ENCODE results near the gene DPEP1.
"Not testable (repeated sequence)": the region's sequence is repeated elsewhere in the genome, so short reads cannot be mapped to it uniquely, and the experiment has no call there.

The DPEP1 gene

DNA sequence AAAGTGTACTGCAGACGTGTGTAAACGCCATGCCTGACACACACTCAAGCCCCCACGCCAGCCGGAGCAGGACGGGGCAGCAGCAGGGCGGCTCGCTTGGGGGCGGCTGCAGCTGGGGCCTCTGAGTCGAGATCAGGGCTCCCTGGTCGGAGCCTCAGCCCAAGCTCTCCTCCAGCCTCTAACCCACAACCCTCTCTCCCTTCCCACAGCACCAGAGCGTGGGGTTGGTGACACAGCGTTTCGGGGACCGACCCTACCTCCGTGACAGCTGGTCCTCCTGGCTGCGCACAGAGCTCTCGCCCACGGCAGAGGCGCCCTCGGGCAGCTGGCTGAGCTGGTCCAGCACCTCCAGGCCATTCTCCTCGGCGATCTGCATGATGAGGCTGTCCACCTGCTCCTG, 32.8 kb downstream of the DPEP1 start:
- H3K36me3 ChIP-seq (ENCODE audit: insufficient read depth, low read length): peaks cover 51% of the 10 kb centered on the region
- no peak overlapping the region for H2AFZ ChIP-seq (ENCODE audit: low read depth, low read length)

DNA sequence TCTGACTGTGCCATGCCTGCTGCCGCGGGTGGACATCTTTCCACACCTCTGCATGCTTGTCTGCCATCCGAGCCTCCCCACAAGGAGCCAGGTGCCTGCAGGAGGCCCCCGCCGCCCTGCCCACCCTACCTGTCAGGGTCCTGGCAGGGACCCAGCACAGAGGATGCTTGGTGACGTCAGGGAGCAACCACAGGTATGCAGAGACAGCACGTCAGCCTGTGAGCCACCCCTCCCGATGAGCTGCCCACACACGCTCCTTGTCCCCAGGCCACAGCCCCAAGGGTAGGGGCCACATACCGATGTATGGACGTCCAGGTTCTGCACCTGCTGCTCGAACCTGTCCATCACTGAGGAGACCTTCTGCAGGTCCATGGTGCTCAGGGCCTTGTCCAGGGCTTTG, 33.5 kb downstream of the DPEP1 start:
- Histone ChIP-seq H3K27me3 (ENCODE audit: insufficient read depth, low read length) (no peaks in the 10 kb centered on the region), H3K9me3 (ENCODE audit: low read length) (no peaks in the 10 kb centered on the region), H3K36me3 (ENCODE audit: insufficient read depth, low read length) (peaks cover 58% of the 10 kb centered on the region), H3K4me3 (ENCODE audit: low read length) (no peak overlapping the region), H3K4me1 (ENCODE audit: insufficient read depth, low read length) (no peaks in the 10 kb centered on the region), H2AFZ (ENCODE audit: low read depth, low read length) (no peak overlapping the region)

More for the DNA sequence above, 32.8 kb downstream of the DPEP1 start:
- Histone ChIP-seq H3K4me3 (ENCODE audit: low read length) (no peak overlapping the region), H3K9me3 (ENCODE audit: low read length) (no peaks in the 10 kb centered on the region), H3K27me3 (ENCODE audit: insufficient read depth, low read length) (no peaks in the 10 kb centered on the region), H3K4me1 (ENCODE audit: insufficient read depth, low read length) (no peaks in the 10 kb centered on the region)

DNA sequence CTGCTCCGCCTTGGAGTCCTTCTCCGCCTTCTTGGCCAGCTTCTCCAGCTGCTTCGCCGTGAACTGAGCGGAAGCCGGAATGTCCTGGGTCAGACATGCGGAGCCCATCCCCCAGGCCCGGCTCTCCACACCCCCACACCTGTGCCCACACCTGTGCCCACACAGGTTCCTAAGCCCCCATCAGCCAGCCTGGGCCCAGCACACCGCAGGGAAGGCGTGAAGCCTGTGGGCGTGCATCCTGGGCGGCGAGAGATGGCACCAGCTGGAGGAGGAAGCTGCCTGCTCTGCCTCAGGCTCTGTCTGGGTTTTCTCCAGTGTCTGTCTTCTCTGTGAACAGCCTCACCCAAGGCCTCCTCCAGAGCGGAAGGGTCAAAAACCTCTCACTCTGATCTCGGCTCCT, 38.1 kb downstream of the DPEP1 start:
- Histone ChIP-seq H3K9me3 (ENCODE audit: low read length) (no peaks in the 10 kb centered on the region), H3K36me3 (ENCODE audit: insufficient read depth, low read length) (peaks cover 45% of the 10 kb centered on the region), H3K4me3 (ENCODE audit: low read length) (no peak overlapping the region), H3K4me1 (ENCODE audit: insufficient read depth, low read length) (peaks cover 4% of the 10 kb centered on the region), H3K27me3 (ENCODE audit: insufficient read depth, low read length) (no peaks in the 10 kb centered on the region), H2AFZ (ENCODE audit: low read depth, low read length) (no peak overlapping the region)

DNA sequence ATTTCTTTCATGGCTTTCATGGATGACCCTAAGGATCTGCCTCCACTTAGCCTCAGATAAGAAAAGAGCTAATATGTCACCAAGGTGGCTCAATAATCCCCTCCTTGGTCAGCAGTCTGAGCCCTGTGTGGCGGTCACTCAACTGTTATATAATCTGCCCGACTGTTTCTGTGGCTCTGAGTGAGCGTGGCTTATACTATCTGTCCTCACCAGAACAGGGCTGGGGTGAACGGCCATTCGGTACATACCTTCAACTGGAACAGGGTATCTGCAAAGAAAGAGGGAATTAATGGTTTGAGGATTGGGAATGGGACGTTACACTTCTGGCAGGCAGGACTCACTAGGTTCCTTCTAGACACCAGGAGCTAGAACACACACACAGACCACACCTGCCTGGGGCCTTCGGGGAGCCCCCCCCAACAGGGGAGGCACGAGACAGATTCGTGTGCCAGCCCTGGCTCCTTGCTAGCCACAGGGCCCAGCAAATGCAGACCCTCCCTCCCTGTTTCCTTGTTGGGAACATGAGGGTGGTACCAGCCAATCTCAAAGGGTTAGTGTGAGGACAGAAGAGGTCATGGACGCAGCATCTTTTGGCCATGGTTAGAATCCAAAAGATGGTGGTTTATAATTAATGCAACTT, 40.3 kb downstream of the DPEP1 start:
- H3K36me3 ChIP-seq (ENCODE audit: insufficient read depth, low read length): peaks cover 35% of the 10 kb centered on the region
- no peaks in the 10 kb centered on the region for H3K9me3 ChIP-seq (ENCODE audit: low read length)
- H3K4me3 ChIP-seq (ENCODE audit: low read length): no peak overlapping the region
- H3K4me1 ChIP-seq (ENCODE audit: insufficient read depth, low read length): peaks cover 8% of the 10 kb centered on the region
- H2AFZ ChIP-seq (ENCODE audit: low read depth, low read length): no peak overlapping the region
- no peaks in the 10 kb centered on the region for H3K27me3 ChIP-seq (ENCODE audit: insufficient read depth, low read length)

DNA sequence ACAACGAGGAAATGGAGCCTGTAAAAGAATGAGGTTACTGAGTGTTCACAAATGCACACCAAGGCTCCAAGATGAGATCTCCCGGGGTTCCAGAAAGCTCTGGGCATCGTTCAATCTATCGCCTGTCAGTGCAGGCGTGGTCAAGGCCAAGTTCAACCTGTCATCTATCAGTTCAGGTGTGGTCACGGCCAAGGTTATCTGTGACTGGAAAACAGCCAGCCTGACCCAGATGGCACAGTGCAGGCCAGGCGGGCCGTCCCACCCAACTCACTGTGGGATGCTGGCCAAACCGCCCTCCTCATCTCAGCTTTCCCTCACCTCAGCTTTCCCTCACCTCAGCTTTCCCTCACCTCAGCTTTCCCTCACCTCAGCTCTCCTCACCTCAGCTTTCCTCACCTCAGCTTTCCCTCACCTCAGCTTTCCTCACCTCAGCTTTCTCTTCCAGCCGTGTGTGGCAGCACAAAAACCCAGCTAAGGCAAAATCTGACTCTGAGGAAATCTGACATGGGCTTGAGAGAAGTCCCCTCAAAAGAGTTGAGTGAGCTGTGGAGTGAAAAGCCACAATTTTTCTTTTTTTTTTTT, 41.7 kb downstream of the DPEP1 start:
- no peaks in the 10 kb centered on the region for H3K27me3 ChIP-seq (ENCODE audit: insufficient read depth, low read length)
- no peak overlapping the region for H2AFZ ChIP-seq (ENCODE audit: low read depth, low read length)
- no peaks in the 10 kb centered on the region for H3K9me3 ChIP-seq (ENCODE audit: low read length)
- peaks cover 13% of the 10 kb centered on the region for H3K4me1 ChIP-seq (ENCODE audit: insufficient read depth, low read length)
- H3K4me3 ChIP-seq (ENCODE audit: low read length): no peak overlapping the region
- peaks cover 32% of the 10 kb centered on the region for H3K36me3 ChIP-seq (ENCODE audit: insufficient read depth, low read length)

DNA sequence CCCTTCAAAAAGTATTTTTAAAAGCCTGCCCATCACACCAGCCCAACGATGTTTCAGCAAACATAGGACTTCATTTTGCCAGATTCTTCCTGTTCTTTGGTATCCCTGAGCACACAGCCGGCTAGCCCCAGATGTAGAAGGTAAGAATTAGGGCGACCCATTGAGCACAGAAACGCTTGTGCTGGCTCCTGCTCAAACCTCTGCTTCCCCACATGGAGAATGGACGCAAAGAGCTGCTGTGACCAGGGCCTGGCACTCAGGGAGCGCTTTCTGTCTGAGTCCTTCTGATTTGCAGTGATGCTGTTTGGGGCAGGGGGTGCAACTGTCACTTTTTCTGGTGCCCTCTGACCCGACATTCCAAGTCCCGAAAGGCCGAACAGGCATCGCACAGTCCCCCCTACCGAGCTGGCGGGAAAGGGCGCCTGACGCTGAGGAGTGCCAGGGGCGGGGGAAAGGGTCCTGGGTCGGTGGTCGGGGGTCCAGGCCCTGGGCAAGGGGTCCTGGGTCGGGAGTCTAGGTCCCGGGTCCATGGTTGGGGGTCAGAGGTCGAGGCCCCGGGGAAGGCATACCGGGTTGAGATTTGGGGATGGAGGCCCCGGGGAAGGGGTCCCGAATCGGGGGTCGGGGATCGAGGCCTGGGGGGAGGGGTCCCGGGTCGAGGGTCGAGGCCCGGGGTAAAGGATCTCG, 43.1 kb downstream of the DPEP1 start:
- H2AFZ ChIP-seq (ENCODE audit: low read depth, low read length): no peak overlapping the region
- peaks cover 3% of the 10 kb centered on the region for H3K9me3 ChIP-seq (ENCODE audit: low read length)
- H3K36me3 ChIP-seq (ENCODE audit: insufficient read depth, low read length): peaks cover 38% of the 10 kb centered on the region
- H3K4me3 ChIP-seq (ENCODE audit: low read length): peak overlapping the region; percentile 92
- H3K4me1 ChIP-seq (ENCODE audit: insufficient read depth, low read length): peaks cover 13% of the 10 kb centered on the region
- H3K27me3 ChIP-seq (ENCODE audit: insufficient read depth, low read length): no peaks in the 10 kb centered on the region

DNA sequence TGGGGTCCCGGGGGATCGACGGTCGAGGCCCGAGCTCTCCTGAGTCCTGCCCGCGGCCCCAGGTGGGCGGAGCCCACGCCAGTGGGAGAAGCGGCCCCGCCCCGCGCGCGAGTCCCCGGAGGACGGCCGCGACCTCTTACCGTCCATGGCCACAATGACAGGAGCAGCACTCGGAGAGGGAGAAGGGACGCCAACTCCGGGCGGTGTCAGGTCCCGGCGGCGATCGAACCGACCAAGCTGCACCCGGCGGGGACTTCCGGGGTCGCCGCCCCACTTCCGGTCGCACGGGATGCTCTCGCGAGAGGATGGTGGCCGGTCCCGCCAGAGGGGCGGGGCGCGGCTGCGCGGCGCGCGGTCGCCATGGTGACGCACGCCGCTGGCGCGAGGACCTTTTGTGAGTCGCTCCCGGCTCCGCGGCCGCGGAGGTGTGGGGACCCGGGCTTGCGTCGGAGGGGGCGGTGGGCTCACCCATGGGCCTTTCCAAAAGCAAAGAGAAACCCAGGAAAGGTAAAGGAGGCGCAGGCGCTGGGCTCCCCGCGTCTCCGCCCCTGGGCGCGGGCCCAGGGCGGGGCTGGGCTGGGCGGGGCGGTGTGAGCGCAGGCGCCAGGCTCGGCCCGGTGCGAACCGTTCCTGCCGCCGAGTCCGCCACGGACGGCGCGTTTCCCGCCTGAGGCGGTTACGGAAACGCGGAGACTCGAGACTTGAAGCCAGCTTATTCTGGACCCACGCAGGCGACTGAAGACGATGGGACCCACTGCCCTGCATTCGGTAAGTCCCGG, 44.2 kb downstream of the DPEP1 start, which contains the start of the genes CHMP1A and SPATA33:
CHMP1A (minus strand) TSS at position 267 of the 779 bp plus-strand sequence; CDS start at position 147, 120 bp downstream.
SPATA33 (plus strand) TSS at position 395 of the 779 bp plus-strand sequence; CDS start at position 471, 76 bp downstream.
- Histone ChIP-seq H3K9me3 (ENCODE audit: low read length) (peaks cover 3% of the 10 kb centered on the region), H2AFZ (ENCODE audit: low read depth, low read length) (peak within 1 kb of the TSS; percentile 77), H3K36me3 (ENCODE audit: insufficient read depth, low read length) (peaks cover 40% of the 10 kb centered on the region), H3K4me3 (ENCODE audit: low read length) (peak within 1 kb of the TSS; percentile 92), H3K27me3 (ENCODE audit: insufficient read depth, low read length) (no peaks in the 10 kb centered on the region), H3K4me1 (ENCODE audit: insufficient read depth, low read length) (peaks cover 13% of the 10 kb centered on the region)

DNA sequence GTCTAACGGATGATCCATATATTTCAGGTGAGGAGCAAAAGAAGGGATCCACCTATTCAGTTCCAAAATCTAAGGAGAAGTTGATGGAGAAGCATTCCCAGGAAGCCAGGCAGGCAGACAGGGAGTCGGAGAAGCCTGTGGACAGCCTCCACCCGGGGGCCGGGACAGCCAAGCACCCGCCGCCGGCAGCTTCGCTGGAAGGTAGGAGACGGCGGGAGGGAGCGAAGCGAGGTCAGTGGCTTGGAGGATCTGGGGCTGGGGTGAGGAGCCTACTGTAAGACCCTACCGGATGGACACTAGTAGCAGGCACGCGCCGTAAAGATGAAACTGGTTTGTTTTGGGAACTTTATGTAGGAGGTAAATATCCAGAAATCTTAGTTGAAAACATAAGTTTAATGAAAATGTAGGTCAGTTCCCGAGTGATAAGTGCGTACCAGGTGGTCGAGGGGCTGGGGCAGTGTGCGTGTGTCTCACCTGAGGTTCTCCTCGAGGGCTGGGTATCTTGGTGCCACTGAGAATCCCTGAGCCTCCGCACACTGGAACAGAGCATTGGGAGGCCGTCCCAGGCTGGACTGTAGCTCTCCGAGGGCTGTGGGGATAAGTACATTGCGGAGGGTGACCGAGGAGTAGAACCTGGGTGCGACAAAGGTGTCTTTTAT, 44.9 kb downstream of the DPEP1 start:
- peak overlapping the region; percentile 77 for H2AFZ ChIP-seq (ENCODE audit: low read depth, low read length)
- H3K4me1 ChIP-seq (ENCODE audit: insufficient read depth, low read length): peaks cover 13% of the 10 kb centered on the region
- peaks cover 3% of the 10 kb centered on the region for H3K9me3 ChIP-seq (ENCODE audit: low read length)
- H3K27me3 ChIP-seq (ENCODE audit: insufficient read depth, low read length): no peaks in the 10 kb centered on the region
- H3K36me3 ChIP-seq (ENCODE audit: insufficient read depth, low read length): peaks cover 43% of the 10 kb centered on the region
- peak overlapping the region; percentile 92 for H3K4me3 ChIP-seq (ENCODE audit: low read length)

DNA sequence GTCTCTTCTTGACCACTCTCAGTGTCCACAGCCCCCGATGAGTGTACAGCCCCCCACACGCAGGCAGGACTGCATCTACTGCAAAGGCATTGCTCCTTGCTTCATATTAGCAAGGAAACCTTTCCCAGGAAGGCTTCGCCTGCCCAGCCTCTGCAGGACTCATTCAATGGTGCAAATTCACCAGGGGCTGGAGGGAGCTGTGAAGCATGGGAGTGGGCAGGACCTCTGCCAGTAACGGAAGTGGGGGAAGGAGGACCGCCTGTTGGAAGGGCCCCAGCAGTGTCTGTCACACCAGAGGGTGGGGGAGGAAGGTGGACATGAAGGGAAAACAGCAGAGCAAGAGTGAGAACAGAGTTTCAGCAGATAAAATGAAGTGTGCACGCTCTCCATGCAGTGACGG, 46.7 kb downstream of the DPEP1 start:
- peaks cover 49% of the 10 kb centered on the region for H3K36me3 ChIP-seq (ENCODE audit: insufficient read depth, low read length)
- no peak overlapping the region for H2AFZ ChIP-seq (ENCODE audit: low read depth, low read length)
- no peak overlapping the region for H3K4me3 ChIP-seq (ENCODE audit: low read length)
- no peaks in the 10 kb centered on the region for H3K27me3 ChIP-seq (ENCODE audit: insufficient read depth, low read length)
- peaks cover 13% of the 10 kb centered on the region for H3K4me1 ChIP-seq (ENCODE audit: insufficient read depth, low read length)
- peaks cover 11% of the 10 kb centered on the region for H3K9me3 ChIP-seq (ENCODE audit: low read length)

DNA sequence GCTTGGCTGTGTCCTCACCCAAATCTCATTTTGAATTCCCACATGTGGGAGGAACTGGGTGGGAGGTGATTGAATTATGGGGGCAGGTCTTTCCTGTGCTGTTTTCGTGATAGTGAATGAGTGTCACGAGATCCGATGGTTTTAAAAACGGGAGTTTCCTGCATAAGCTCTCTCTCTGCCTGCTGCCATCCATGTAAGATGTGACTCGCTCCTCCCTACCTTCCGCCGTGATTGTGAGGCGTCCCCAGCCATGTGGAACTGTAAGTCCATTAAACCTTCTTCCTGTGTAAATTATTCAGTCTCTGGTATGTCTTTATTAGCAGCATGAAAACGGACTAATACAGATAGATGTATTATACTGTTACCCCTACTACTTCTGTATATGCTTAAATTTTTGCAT, 47.8 kb downstream of the DPEP1 start:
- Histone ChIP-seq H3K36me3 (ENCODE audit: insufficient read depth, low read length) (peaks cover 48% of the 10 kb centered on the region), H3K27me3 (ENCODE audit: insufficient read depth, low read length) (no peaks in the 10 kb centered on the region), H2AFZ (ENCODE audit: low read depth, low read length) (no peak overlapping the region), H3K4me1 (ENCODE audit: insufficient read depth, low read length) (peaks cover 13% of the 10 kb centered on the region), H3K4me3 (ENCODE audit: low read length) (no peak overlapping the region), H3K9me3 (ENCODE audit: low read length) (peaks cover 11% of the 10 kb centered on the region)

DNA sequence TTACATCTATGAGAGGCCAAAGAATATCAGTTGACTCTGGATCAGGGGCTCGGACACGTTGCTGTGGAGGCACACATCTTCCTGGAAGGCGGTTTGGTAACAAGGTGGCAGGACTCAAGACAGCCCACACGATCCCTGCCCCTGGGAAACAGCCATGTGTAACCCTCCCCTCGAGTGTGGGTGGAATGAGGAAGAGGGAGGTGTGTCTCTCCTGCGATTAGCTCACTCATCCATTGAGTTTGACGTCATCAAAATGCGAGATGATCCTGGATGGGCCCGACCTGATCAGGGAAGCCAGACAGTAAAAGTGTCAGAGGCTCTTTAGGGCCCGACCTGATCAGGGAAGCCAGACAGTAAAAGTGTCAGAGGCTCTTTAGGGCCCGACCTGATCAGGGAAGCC, 50.8 kb downstream of the DPEP1 start:
- H3K9me3 ChIP-seq (ENCODE audit: low read length): peaks cover 13% of the 10 kb centered on the region
- peaks cover 49% of the 10 kb centered on the region for H3K36me3 ChIP-seq (ENCODE audit: insufficient read depth, low read length)
- not testable (repeated sequence) for H2AFZ ChIP-seq (ENCODE audit: low read depth, low read length); H3K27me3 ChIP-seq (ENCODE audit: insufficient read depth, low read length); H3K4me1 ChIP-seq (ENCODE audit: insufficient read depth, low read length); H3K4me3 ChIP-seq (ENCODE audit: low read length)

DNA sequence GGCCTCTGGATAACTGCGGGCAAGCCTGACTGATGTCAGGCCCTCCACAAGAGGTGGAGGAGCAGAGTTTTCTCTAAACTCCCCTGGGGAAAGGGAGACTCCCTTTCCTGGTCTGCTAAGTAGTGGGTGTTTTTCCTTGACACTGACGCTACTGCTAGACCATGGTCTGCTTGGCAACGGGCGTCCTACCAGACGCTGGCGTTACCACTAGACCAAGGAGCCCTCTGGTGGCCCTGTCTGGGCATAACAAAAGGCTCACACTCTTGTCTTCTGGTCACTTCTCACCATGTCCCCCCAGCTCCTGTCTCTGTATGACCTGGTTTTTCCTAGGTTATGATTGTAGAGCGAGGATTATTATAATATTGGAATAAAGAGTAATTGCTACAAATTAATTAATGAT, 53.6 kb downstream of the DPEP1 start:
- Histone ChIP-seq H3K36me3 (ENCODE audit: insufficient read depth, low read length) (peaks cover 37% of the 10 kb centered on the region), H3K9me3 (ENCODE audit: low read length) (peaks cover 11% of the 10 kb centered on the region)
- H3K4me3 ChIP-seq (ENCODE audit: low read length); H2AFZ ChIP-seq (ENCODE audit: low read depth, low read length); H3K4me1 ChIP-seq (ENCODE audit: insufficient read depth, low read length); H3K27me3 ChIP-seq (ENCODE audit: insufficient read depth, low read length): not testable (repeated sequence)
